SK-N-SH (cell line): ENCODE measurements around the gene SLC66A3. TPM values are rescaled to one million over a fixed set of nuclear protein-coding genes. Genes with fewer than 3 reads are reported as not detected.
A peak's percentile ranks its signal among the peaks of the same experiment; 100 is the strongest.

Experiments
- CTCF ChIA-PET: fragments of 300-600, 350-600 bp; formaldehyde crosslinking; extraction: SDS; loops from one replicate; lab custom pipeline; 2021; lab: Yijun Ruan, JAX
- POLR2A ChIA-PET: fragments of 350-600 bp; sonication (Branson Sonifier 250); formaldehyde crosslinking; extraction: SDS; loops from one replicate; lab custom pipeline; 2020; ENCODE audit warnings: antibody characterized with exemption, inconsistent platforms; lab: Yijun Ruan, JAX
- DNase-seq: peaks from one replicate; pipeline ENCODE4 v3.0.0; 2012
- H2AFZ ChIP-seq: fragments of 200-600 bp; sonication (generic); 2 replicates; pipeline ENCODE4 v1.8.1; 2016; ENCODE audit warnings: antibody characterized with exemption, mild to moderate bottlenecking, low read depth
- H3F3A ChIP-seq: fragments of 200-600 bp; sonication (generic); replicated peaks from 2 replicates; pipeline ENCODE3; 2016; ENCODE audit warnings: antibody characterized with exemption, mild to moderate bottlenecking; ENCODE audit not compliant: insufficient read depth
- H3K27ac ChIP-seq, 2 experiments: fragments of 200-500 bp in 1 of 2; fragments of 200-600 bp in 1 of 2; sonication (Bioruptor generic) in 1 of 2; sonication (generic), shearing (Covaris generic) in 1 of 2; 2 replicates each; pipeline versions ENCODE4 v1.5.1 to v1.6.1; 2014 to 2016; ENCODE audit warnings: low read depth in 2 of 2, inconsistent platforms in 1 of 2, low read length in 1 of 2, mild to moderate bottlenecking in 1 of 2, mixed read lengths in 1 of 2
- H3K27me3 ChIP-seq: fragments of 200-600 bp; sonication (generic), shearing (Covaris generic); 2 replicates; pipeline ENCODE4 v1.6.1; 2016; ENCODE audit warnings: mixed run types; ENCODE audit not compliant: insufficient read depth
- H3K36me3 ChIP-seq, 2 experiments: fragments of 200-500 bp in 1 of 2; fragments of 200-600 bp in 1 of 2; sonication (Bioruptor generic) in 1 of 2; sonication (generic) in 1 of 2; replicated peaks in 1 of 2; 2 replicates each; pipeline versions ENCODE3 to v1.5.1; 2014 to 2016; ENCODE audit warnings: low read length in 1 of 2, mild to moderate bottlenecking in 1 of 2; ENCODE audit not compliant: insufficient read depth in 2 of 2, control insufficient read depth in 1 of 2
- H3K4me1 ChIP-seq, 2 experiments: fragments of 200-500 bp in 1 of 2; fragments of 200-600 bp in 1 of 2; sonication (Bioruptor generic) in 1 of 2; sonication (generic), shearing (Covaris generic) in 1 of 2; 2 replicates each; pipeline versions ENCODE4 v1.5.1 to v1.6.1; 2014 to 2016; ENCODE audit warnings: low read depth in 1 of 2, low read length in 1 of 2, mixed run types in 1 of 2; ENCODE audit not compliant: insufficient read depth in 2 of 2, control insufficient read depth in 1 of 2
- H3K4me2 ChIP-seq: fragments of 200-600 bp; sonication (generic), shearing (Covaris generic); 2 replicates; pipeline ENCODE4 v1.6.1; 2017; ENCODE audit warnings: mixed run types
- H3K4me3 ChIP-seq, 2 experiments: fragments of 200-500 bp in 1 of 2; fragments of 200-600 bp in 1 of 2; sonication (Bioruptor generic) in 1 of 2; sonication (generic), shearing (Covaris generic) in 1 of 2; 2 replicates each; pipeline versions ENCODE4 v1.5.1 to v1.8.1; 2014 to 2016; ENCODE audit warnings: low read depth in 2 of 2, inconsistent platforms in 1 of 2, low read length in 1 of 2, mild to moderate bottlenecking in 1 of 2, mixed read lengths in 1 of 2, moderate library complexity in 1 of 2
- H3K79me2 ChIP-seq: fragments of 200-600 bp; sonication (generic); 2 replicates; pipeline ENCODE4 v1.8.1; 2017; ENCODE audit warnings: mild to moderate bottlenecking; ENCODE audit not compliant: insufficient read depth
- H3K9ac ChIP-seq: fragments of 200-600 bp; sonication (generic); 2 replicates; pipeline ENCODE4 v1.6.1; 2017; ENCODE audit warnings: mixed run types
- H3K9me2 ChIP-seq: fragments of 200-600 bp; sonication (generic); 2 replicates; pipeline ENCODE4 v1.6.1; 2017; ENCODE audit warnings: mixed run types
- H3K9me3 ChIP-seq: fragments of 200-600 bp; sonication (generic); 2 replicates; pipeline ENCODE4 v1.6.1; 2017; ENCODE audit warnings: mixed run types, mild to moderate bottlenecking, moderate library complexity
- H4K20me1 ChIP-seq: fragments of 200-600 bp; sonication (generic); 2 replicates; pipeline ENCODE4 v1.6.1; 2017; ENCODE audit warnings: mild to moderate bottlenecking, mixed run types; ENCODE audit not compliant: insufficient read depth
- CTCF ChIP-seq: fragments of 200-600 bp; sonication (generic); IDR thresholded peaks from 2 replicates; pipeline ENCODE4 v1.6.1; 2017; ENCODE audit warnings: antibody characterized with exemption, mild to moderate bottlenecking, moderate library complexity
- GABPA ChIP-seq: IDR thresholded peaks from 2 replicates; pipeline ENCODE4 v1.4.0; 2012; ENCODE audit warnings: low read depth, mild to moderate bottlenecking
- IRF3 ChIP-seq: fragments of 150-350 bp; IDR thresholded peaks from 2 replicates; pipeline ENCODE4 v1.6.1; 2016; ENCODE audit warnings: mild to moderate bottlenecking, low read depth, low read length
- JUND ChIP-seq: IDR thresholded peaks from 2 replicates; pipeline ENCODE4 v1.4.0; 2012
- NRF1 ChIP-seq: IDR thresholded peaks from 2 replicates; pipeline ENCODE4 v1.6.1; 2012; ENCODE audit warnings: low read depth, mild to moderate bottlenecking, low read length
- PBX3 ChIP-seq: IDR thresholded peaks from 2 replicates; pipeline ENCODE4; 2012
- POLR2AphosphoS5 ChIP-seq: IDR thresholded peaks from 2 replicates; pipeline ENCODE4 v1.6.1; 2012; ENCODE audit warnings: low read depth, low read length
- REST ChIP-seq: IDR thresholded peaks from 2 replicates; pipeline ENCODE4 v1.6.1; 2012; ENCODE audit warnings: mild to moderate bottlenecking, low read depth, low read length, moderate library complexity
- RFX5 ChIP-seq: IDR thresholded peaks from 2 replicates; pipeline ENCODE4 v1.6.1; 2012; ENCODE audit warnings: mild to moderate bottlenecking, improper control_type of control experiment, low read length
- TCF12 ChIP-seq: IDR thresholded peaks from 2 replicates; pipeline ENCODE4 v1.4.0; 2012
- TEAD4 ChIP-seq: IDR thresholded peaks from 2 replicates; pipeline ENCODE4 v1.4.0; 2012; ENCODE audit warnings: mild to moderate bottlenecking, borderline replicate concordance; ENCODE audit not compliant: insufficient read depth
- USF2 ChIP-seq: fragments of 150-350 bp; IDR thresholded peaks from 2 replicates; pipeline ENCODE4 v1.6.1; 2017; ENCODE audit warnings: antibody characterized with exemption, low read length, low read depth, borderline replicate concordance
- WGBS: methylation state at CpG from one replicate; pipeline ENCODE4 v1.1.6; 2017; ENCODE audit warnings: low lambda C conversion rate; 5-methylcytosine and 5-hydroxymethylcytosine counted together
- polyA plus RNA-seq, 3 experiments: library from polyadenylated mRNA; depleted of rRNA; stranded (reverse); fragments of >200 nt; gene quantifications; 2 replicates each; pipeline ENCODE4 v1.2.3, GENCODE V29; 2012

Gene SLC66A3
- polyA plus RNA-seq, 1 of the 3 experiments (the other 2 are of a cell fraction) = 49.0 TPM

- Histone ChIP-seq H3K27me3 (no peaks in the 10 kb centered on the region), H3K4me2 (no peak overlapping the region), H3K36me3 (no peaks in the 10 kb centered on the region), H4K20me1 (no peaks in the 10 kb centered on the region), H3K4me3 (no peak overlapping the region), H3K79me2 (no peaks in the 10 kb centered on the region), H3K9ac (no peak overlapping the region), H3K9me3 (no peaks in the 10 kb centered on the region), H3K4me1 (no peaks in the 10 kb centered on the region), H2AFZ (no peak overlapping the region), H3F3A (peaks cover 14% of the 10 kb centered on the region), H3K27ac (no peak overlapping the region), H3K9me2 (no peaks in the 10 kb centered on the region)
- POLR2A ChIA-PET = interaction anchor here (0.7 kb wide), 1 partner anchor 544 kb away, joined by 3 read pairs; no protein-coding TSS in a partner anchor
- no peak for DNase-seq
- TF ChIP-seq PBX3 (0 out of 2 replicates have a peak, but pooled peaks have one; percentile 30), TCF12 (peak; percentile 45; the same call in 1 of the 2 replicates), IRF3 (no peak)
- WGBS = 77% methylated on average over 7 of the region's 7 CpGs
- CTCF ChIA-PET = interaction anchor here (0.7 to 7.8 kb wide), 12 partner anchors 9 to 439 kb away, joined by 3 to 81 read pairs (median 5); a partner anchor contains a TSS
Measured at GRCh38 chr2:11144077-11144737, 11.1 kb upstream of the SLC66A3 start.

- POLR2A ChIA-PET = no interaction called here
Measured at GRCh38 chr2:11144738-11145079, 10.6 kb upstream of the SLC66A3 start.

GRCh38 chr2:11145350-11145749, 9.9 kb upstream of the SLC66A3 start:
- H3K4me3 ChIP-seq = no peak overlapping the region
- no peaks in the 10 kb centered on the region for H3K4me1 ChIP-seq
- ChIA-PET CTCF (interaction anchor here (1.0 to 7.8 kb wide), 5 partner anchors 8 to 313 kb away, joined by 3 to 81 read pairs (median 4); a partner anchor contains a TSS), POLR2A (no interaction called here)
- no peak for DNase-seq
- no peaks in the 10 kb centered on the region for H3K79me2 ChIP-seq
- H4K20me1 ChIP-seq = no peaks in the 10 kb centered on the region
- peaks cover 7% of the 10 kb centered on the region for H3F3A ChIP-seq
- H3K27ac ChIP-seq = no peak overlapping the region
- 100% methylated on average over 1 of the region's 1 CpG for WGBS
- H3K36me3 ChIP-seq = no peaks in the 10 kb centered on the region
- no peak overlapping the region for H3K9ac ChIP-seq
- H3K4me2 ChIP-seq = no peak overlapping the region
- H3K9me2 ChIP-seq = no peaks in the 10 kb centered on the region
- no peak overlapping the region for H2AFZ ChIP-seq
- H3K9me3 ChIP-seq = no peaks in the 10 kb centered on the region
- no peaks in the 10 kb centered on the region for H3K27me3 ChIP-seq
- TF ChIP-seq CTCF (no peak), POLR2AphosphoS5 (no peak), RFX5 (no peak), NRF1 (no peak), USF2 (no peak), REST (no peak), JUND (no peak), GABPA (no peak)

More at GRCh38 chr2:11144738-11145079, 10.6 kb upstream of the SLC66A3 start:
- Histone ChIP-seq H3F3A (peaks cover 11% of the 10 kb centered on the region), H3K9me2 (no peaks in the 10 kb centered on the region), H3K79me2 (no peaks in the 10 kb centered on the region), H3K27me3 (no peaks in the 10 kb centered on the region), H3K9ac (no peak overlapping the region), H3K36me3 (no peaks in the 10 kb centered on the region), H3K27ac (no peak overlapping the region), H3K4me1 (no peaks in the 10 kb centered on the region), H3K9me3 (no peaks in the 10 kb centered on the region), H3K4me2 (no peak overlapping the region), H3K4me3 (no peak overlapping the region), H2AFZ (no peak overlapping the region), H4K20me1 (no peaks in the 10 kb centered on the region)
- CTCF ChIA-PET = interaction anchor here (0.7 to 7.8 kb wide), 10 partner anchors 9 to 439 kb away, joined by 3 to 81 read pairs (median 6); a partner anchor contains a TSS
- no peak for TF ChIP-seq TEAD4
- no peak for TF ChIP-seq POLR2AphosphoS5
- 87% methylated on average over 6 of the region's 6 CpGs for WGBS
- no peak for DNase-seq
